Measurements from ENCODE around the gene NYAP2.

The NYAP2 gene

DNA sequence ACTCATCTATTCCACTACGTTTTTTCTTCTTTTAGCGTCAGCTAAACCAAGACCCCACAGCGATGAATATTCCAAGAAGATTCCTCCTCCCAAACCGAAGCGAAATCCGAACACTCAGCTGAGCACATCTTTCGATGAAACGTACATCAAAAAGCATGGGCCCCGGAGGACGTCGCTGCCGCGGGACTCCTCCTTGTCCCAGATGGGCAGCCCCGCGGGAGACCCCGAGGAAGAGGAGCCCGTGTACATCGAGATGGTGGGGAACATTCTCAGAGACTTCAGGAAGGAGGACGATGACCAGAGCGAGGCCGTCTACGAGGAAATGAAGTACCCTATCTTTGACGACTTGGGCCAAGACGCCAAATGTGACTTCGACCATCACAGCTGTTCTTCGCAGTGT is 182.4 kb downstream of the NYAP2 start:
- H3K4me1 ChIP-seq (ENCODE audit: insufficient read depth, low read length): no peaks in the 10 kb centered on the region
- no peaks in the 10 kb centered on the region for H3K36me3 ChIP-seq (ENCODE audit: insufficient read depth, low read length)

DNA sequence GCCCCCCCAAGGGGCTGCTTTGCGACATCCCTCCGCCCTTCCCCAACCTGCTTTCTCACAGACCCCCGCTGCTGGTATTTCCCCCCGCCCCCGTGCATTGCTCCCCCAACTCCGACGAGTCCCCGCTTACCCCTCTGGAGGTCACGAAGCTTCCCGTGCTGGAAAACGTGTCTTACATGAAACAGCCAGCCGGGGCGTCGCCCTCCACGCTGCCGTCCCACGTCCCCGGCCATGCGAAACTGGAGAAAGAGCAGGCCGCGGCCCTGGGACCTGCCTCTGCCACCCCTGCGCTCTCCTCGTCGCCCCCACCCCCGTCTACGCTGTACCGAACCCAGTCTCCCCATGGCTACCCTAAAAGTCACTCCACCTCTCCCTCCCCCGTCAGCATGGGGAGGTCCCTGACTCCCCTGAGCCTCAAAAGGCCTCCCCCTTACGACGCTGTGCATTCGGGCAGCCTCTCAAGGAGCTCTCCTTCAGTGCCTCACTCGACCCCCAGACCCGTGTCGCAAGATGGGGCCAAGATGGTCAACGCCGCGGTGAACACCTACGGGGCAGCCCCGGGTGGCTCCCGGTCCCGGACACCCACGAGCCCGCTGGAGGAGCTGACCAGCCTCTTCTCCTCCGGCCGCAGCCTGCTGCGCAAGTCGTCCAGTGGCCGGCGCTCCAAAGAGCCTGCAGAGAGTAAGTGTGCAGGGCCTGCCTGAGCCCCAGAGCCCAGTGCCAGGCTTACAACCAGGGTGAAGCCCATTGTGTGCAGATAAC is 183.0 kb downstream of the NYAP2 start:
- Histone ChIP-seq H3K4me1 (ENCODE audit: insufficient read depth, low read length) (no peaks in the 10 kb centered on the region), H3K9me3 (ENCODE audit: control insufficient read depth, insufficient read depth, low read length) (no peaks in the 10 kb centered on the region), H3K9ac (ENCODE audit: low read depth, low read length) (no peak overlapping the region), H3K36me3 (ENCODE audit: insufficient read depth, low read length) (no peaks in the 10 kb centered on the region)

More for the DNA sequence above, 182.4 kb downstream of the NYAP2 start:
- Histone ChIP-seq H3K9me3 (ENCODE audit: control insufficient read depth, insufficient read depth, low read length) (no peaks in the 10 kb centered on the region), H3K9ac (ENCODE audit: low read depth, low read length) (no peak overlapping the region)

DNA sequence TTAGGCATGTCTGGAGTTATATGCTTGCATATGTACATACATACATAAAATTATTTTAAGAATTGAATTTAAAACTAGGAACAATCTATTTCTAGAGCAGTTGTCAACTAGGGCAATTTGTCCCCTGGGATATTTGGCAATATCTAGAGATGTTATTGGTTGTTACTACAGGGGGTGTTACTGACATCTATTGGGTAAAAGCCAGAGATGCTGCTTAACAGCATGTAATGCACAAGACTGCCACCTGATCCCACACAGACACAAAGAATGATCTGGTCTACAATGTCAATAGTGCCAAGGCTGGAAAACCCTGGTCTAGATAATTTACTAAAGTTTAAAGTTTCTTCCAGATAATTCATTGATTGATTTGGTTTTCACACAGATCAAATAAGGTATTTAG is 185.3 kb downstream of the NYAP2 start:
- no peaks in the 10 kb centered on the region for H3K4me1 ChIP-seq (ENCODE audit: insufficient read depth, low read length)
- H3K36me3 ChIP-seq (ENCODE audit: insufficient read depth, low read length): no peaks in the 10 kb centered on the region

DNA sequence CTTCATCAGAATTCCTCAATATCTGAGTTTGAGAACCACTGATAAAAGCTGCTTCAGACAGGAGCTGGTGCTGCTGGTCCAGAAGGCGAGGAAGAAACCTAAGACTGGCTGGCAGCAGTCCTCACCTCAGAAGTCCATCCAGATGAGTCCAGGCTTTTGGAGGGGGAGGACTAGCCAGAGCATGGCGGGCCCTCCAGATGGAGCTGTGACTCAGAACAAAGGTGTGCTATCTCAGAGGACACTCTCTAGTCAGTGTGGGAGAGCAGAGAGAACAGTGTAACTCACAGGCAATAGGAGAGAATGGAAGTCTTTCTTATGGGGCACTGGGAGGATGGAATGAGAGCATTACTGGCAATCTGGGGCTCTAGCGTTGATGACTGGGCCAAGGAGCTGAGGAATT is 191.4 kb downstream of the NYAP2 start:
- H3K9me3 ChIP-seq (ENCODE audit: control insufficient read depth, insufficient read depth, low read length): no peaks in the 10 kb centered on the region
- no peak overlapping the region for H3K9ac ChIP-seq (ENCODE audit: low read depth, low read length)
- H3K4me1 ChIP-seq (ENCODE audit: insufficient read depth, low read length): no peaks in the 10 kb centered on the region
- H3K36me3 ChIP-seq (ENCODE audit: insufficient read depth, low read length): no peaks in the 10 kb centered on the region

More for the DNA sequence above, 185.3 kb downstream of the NYAP2 start:
- H3K9me3 ChIP-seq (ENCODE audit: control insufficient read depth, insufficient read depth, low read length): no peaks in the 10 kb centered on the region
- H3K9ac ChIP-seq (ENCODE audit: low read depth, low read length): no peak overlapping the region

DNA sequence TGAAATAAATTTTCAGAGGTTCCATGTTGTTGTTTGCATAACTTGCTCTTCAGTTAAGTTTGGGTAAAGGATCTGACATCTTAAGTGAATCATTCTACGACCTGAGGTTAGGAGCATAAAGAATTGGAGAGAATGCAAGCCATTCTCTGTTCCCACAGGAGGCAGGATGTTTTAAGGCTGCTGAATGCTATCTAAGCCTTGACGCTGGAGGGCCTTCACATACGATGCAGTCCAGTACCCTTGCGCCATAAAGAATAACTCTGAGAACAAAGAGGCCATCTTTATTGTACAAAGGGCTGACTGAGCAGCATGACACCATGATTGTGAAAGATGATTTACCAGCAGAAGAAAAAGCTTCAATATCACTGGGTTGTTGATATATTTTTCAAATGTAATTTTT is 198.4 kb downstream of the NYAP2 start:
- Histone ChIP-seq H3K36me3 (ENCODE audit: insufficient read depth, low read length) (no peaks in the 10 kb centered on the region), H3K9me3 (ENCODE audit: control insufficient read depth, insufficient read depth, low read length) (no peaks in the 10 kb centered on the region; the same call in 1 of the 2 replicates), H3K4me1 (ENCODE audit: insufficient read depth, low read length) (no peaks in the 10 kb centered on the region), H3K9ac (ENCODE audit: low read depth, low read length) (no peak overlapping the region)

DNA sequence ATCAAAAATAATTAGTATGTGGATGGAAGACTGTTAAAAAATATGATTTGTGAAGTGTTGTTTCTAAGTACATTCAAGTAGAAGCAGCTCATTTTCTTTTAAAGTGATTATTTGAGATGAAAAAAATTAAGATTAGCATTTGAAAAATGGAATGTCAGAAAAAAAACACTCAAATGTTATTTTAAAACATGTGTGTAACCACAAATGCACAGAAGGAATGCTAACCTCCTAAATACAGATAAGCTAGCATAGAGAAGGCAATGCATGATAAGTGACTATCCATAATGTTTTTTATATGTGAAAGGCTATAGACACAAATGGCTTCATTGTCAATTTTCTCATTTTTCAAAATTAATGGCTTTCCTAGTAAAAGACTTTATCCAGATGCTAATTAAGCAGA is 198.9 kb downstream of the NYAP2 start:
- H3K36me3 ChIP-seq (ENCODE audit: insufficient read depth, low read length): no peaks in the 10 kb centered on the region
- H3K9me3 ChIP-seq (ENCODE audit: control insufficient read depth, insufficient read depth, low read length): no peaks in the 10 kb centered on the region; the same call in 1 of the 2 replicates
- H3K9ac ChIP-seq (ENCODE audit: low read depth, low read length): no peak overlapping the region
- no peaks in the 10 kb centered on the region for H3K4me1 ChIP-seq (ENCODE audit: insufficient read depth, low read length)

DNA sequence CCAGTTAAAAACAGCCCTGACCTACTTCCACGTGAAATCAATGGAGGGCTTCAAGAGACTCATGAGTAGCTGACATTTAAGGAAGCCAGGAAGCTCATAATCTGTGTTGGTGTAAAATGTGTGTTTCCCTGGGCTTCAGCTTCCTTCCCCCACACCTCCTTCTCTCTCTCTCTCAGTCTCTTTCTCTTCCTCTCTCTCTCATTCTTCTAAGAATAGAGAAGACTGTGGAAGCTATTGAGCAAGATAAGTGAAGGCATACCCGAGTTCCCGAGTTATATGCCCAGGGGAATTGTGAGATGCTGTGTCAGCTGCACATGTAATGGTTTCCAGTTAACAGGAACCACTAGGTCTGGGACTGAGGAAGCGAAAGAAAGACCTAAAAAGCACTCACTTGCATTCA is 199.4 kb downstream of the NYAP2 start:
- H3K36me3 ChIP-seq (ENCODE audit: insufficient read depth, low read length): no peaks in the 10 kb centered on the region
- no peaks in the 10 kb centered on the region for H3K4me1 ChIP-seq (ENCODE audit: insufficient read depth, low read length)
- no peak overlapping the region for H3K9ac ChIP-seq (ENCODE audit: low read depth, low read length)
- no peaks in the 10 kb centered on the region; the same call in 1 of the 2 replicates for H3K9me3 ChIP-seq (ENCODE audit: control insufficient read depth, insufficient read depth, low read length)

DNA sequence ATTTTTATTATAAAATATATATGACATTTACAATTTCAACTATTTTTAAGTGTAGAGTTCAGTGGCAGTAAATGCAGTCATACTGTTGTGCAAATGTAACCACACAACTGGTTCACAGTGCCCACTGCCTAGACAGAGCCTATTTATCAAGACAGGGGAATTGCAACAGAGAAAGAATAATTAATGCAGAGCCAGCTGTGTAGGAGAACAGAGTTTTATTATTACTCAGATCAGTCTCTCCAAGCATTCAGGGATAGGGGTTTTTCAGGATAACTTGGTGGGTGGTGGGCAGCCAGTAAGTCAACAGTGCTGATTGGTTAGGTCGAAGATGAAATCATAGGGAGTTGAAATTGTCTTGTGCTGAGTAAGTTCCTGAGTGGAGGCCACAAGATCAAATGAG is 200.3 kb downstream of the NYAP2 start:
- Histone ChIP-seq H3K9ac (ENCODE audit: low read depth, low read length) (no peak overlapping the region), H3K4me1 (ENCODE audit: insufficient read depth, low read length) (no peaks in the 10 kb centered on the region), H3K36me3 (ENCODE audit: insufficient read depth, low read length) (no peaks in the 10 kb centered on the region), H3K9me3 (ENCODE audit: control insufficient read depth, insufficient read depth, low read length) (no peaks in the 10 kb centered on the region; the same call in 1 of the 2 replicates)

DNA sequence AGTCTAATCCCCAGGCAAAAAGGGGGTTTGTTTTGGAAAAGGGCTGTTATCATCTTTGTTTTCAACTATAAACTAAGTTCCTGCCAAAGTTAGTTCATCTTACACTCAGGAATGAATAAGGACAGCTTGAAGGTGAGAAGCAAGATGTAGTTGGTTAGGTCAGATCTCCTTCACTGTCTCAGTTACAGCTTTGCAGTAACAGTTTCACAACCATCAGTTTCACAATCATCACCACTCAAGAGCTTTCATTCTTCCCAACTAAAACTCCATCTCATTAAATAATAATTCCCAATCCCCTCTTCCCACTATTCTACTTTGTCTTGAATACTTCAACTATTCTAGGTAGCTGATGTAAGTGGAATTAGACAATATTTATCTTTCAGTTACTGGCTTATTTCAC is 200.9 kb downstream of the NYAP2 start:
- no peaks in the 10 kb centered on the region for H3K36me3 ChIP-seq (ENCODE audit: insufficient read depth, low read length)
- H3K9me3 ChIP-seq (ENCODE audit: control insufficient read depth, insufficient read depth, low read length): no peaks in the 10 kb centered on the region; the same call in 1 of the 2 replicates
- H3K9ac ChIP-seq (ENCODE audit: low read depth, low read length): no peak overlapping the region
- H3K4me1 ChIP-seq (ENCODE audit: insufficient read depth, low read length): no peaks in the 10 kb centered on the region

DNA sequence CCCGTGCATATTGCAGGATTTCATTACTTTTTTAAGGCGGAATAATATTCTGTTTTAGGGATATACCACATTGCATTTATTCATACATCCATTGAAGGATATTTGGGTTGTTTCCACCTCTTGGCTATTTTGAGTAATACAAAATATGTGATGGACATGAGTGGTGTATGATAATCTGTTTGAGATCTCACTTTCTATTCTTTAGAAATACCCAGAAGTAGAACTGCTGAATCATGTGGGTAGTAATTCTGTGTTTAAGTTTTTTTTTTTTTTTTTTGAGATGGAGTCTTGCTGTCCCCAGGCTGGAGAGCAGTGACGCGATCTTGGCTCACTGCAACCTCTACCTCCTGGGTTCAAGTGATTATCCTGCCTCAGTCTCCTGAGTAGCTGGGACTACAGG is 201.4 kb downstream of the NYAP2 start:
- H3K36me3 ChIP-seq (ENCODE audit: insufficient read depth, low read length): no peaks in the 10 kb centered on the region
- no peaks in the 10 kb centered on the region for H3K4me1 ChIP-seq (ENCODE audit: insufficient read depth, low read length)
- no peak overlapping the region for H3K9ac ChIP-seq (ENCODE audit: low read depth, low read length)
- H3K9me3 ChIP-seq (ENCODE audit: control insufficient read depth, insufficient read depth, low read length): no peaks in the 10 kb centered on the region; the same call in 1 of the 2 replicates

DNA sequence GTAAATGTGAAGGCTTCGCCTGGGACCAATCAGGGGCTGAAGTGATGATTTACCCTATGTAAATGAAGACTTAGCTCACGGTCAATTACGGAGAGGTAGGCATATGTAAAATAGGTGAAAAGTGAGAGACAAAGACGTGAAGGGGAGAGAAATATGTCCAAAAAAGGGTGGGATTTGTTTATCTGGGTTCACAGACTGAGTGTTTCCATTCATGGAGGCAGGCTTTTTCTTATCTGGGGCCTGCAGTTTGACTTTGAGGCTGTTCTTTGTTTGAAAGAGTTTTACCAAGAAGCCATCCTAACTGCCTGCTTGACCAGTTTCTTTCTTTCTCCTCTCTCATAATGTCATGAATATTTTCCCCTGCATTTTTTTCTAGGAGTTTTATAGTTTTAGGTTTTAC is 202.7 kb downstream of the NYAP2 start:
- Histone ChIP-seq H3K4me1 (ENCODE audit: insufficient read depth, low read length) (no peaks in the 10 kb centered on the region), H3K9ac (ENCODE audit: low read depth, low read length) (no peak overlapping the region), H3K9me3 (ENCODE audit: control insufficient read depth, insufficient read depth, low read length) (no peaks in the 10 kb centered on the region; the same call in 1 of the 2 replicates), H3K36me3 (ENCODE audit: insufficient read depth, low read length) (no peaks in the 10 kb centered on the region)

DNA sequence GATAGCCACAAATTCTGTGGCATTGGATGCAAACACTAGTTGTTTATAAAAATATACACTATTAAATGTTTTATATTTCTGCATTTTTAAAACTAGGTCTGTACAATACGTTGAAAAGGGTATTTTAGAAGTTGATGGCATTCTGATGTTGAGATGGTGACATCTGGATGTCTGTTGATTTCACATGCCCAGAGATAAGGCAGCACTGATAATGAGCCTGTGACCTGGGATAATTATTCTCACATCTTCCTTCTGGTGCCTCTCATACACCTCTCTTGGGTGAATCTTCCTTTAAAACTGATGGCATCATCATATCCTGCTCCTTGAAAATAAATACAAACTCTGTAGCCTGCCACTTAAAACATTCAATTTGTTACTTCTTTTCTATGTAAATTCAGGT is 208.6 kb downstream of the NYAP2 start:
- H3K9me3 ChIP-seq (ENCODE audit: control insufficient read depth, insufficient read depth, low read length): no peaks in the 10 kb centered on the region

DNA sequence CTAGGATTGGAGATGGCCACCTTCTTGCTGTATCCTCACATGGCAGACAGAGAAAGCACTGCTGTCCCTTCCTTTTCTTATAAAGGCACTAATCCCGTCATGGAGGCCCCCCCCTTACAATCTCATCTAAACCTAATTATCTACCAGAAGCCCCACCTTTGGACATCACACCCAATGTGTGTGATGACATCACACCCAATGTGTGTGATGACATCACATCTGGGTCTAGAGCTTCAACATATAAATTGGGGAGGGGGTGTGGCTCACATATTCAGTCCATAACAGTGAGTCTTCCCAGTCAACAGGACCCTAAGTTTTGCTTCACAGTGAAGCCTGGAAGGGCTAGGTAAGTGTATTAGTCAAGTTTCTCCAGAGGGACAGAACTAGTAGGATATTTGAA is 213.1 kb downstream of the NYAP2 start:
- H3K4me1 ChIP-seq (ENCODE audit: insufficient read depth, low read length): no peaks in the 10 kb centered on the region
- H3K9ac ChIP-seq (ENCODE audit: low read depth, low read length): no peak overlapping the region
- H3K36me3 ChIP-seq (ENCODE audit: insufficient read depth, low read length): no peaks in the 10 kb centered on the region

More for the DNA sequence above, 208.6 kb downstream of the NYAP2 start:
- Histone ChIP-seq H3K9ac (ENCODE audit: low read depth, low read length) (no peak overlapping the region), H3K4me1 (ENCODE audit: insufficient read depth, low read length) (no peaks in the 10 kb centered on the region), H3K36me3 (ENCODE audit: insufficient read depth, low read length) (no peaks in the 10 kb centered on the region)

DNA sequence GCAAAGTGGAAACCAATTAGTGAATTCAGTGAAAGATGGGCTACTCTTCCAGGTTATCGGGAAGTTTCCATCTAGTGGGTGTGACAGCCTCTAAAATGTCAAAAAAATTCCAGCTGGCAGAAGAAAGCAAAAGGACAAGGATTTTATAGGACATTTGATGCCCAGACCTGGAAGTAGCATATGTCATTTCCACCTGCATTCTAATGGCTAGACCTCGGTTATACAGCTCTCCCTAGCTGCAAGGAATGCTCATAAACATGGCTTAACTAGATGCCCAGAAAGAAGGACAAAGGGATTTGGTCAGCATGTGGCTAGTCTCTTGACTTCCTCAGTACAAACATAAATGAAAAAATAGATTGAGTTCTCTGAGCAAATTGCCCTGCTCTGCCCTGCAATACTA is 215.4 kb downstream of the NYAP2 start:
- no peaks in the 10 kb centered on the region for H3K9me3 ChIP-seq (ENCODE audit: control insufficient read depth, insufficient read depth, low read length)
- H3K4me1 ChIP-seq (ENCODE audit: insufficient read depth, low read length): no peaks in the 10 kb centered on the region
- H3K9ac ChIP-seq (ENCODE audit: low read depth, low read length): no peak overlapping the region
- H3K36me3 ChIP-seq (ENCODE audit: insufficient read depth, low read length): no peaks in the 10 kb centered on the region

More for the DNA sequence above, 213.1 kb downstream of the NYAP2 start:
- H3K9me3 ChIP-seq (ENCODE audit: control insufficient read depth, insufficient read depth, low read length): no peaks in the 10 kb centered on the region

DNA sequence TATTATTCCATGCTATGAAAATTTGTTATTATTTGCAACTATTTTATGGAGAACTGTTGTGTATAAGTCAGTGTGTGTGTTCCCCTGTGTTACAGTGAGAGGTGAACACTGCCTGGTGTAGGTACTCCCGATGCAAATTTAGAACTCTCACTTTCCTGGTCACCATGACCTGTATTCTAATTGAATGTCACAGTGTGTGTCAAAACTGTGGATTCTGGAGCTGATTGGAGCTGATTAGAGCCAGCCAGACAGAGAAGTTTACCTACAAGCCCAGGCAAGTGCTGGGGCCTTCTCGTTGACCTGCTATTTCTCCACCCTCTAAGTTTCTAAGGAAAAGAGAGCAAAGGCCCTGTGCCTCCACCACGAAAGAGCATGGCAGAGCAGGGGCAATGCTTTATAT is 216.0 kb downstream of the NYAP2 start:
- Histone ChIP-seq H3K9ac (ENCODE audit: low read depth, low read length) (no peak overlapping the region), H3K9me3 (ENCODE audit: control insufficient read depth, insufficient read depth, low read length) (no peaks in the 10 kb centered on the region), H3K4me1 (ENCODE audit: insufficient read depth, low read length) (no peaks in the 10 kb centered on the region), H3K36me3 (ENCODE audit: insufficient read depth, low read length) (no peaks in the 10 kb centered on the region)
